Right atrium auricular region (tissue), 2 donors: ENCODE results near the gene RPS19BP1. TPM values are rescaled to one million over a fixed set of nuclear protein-coding genes. Genes with fewer than 3 reads are reported as not detected.

ENCODE experiments used
- DNase-seq: peaks from one replicate; pipeline ENCODE4 v3.0.0-alpha.2; 2019; ENCODE audit warnings: low spot score
- H3K27ac ChIP-seq, 2 donors: fragments of 200-600 bp; sonication (generic); 1 replicate in 1 of 2; 2 replicates in 1 of 2; pipeline ENCODE4 v1.5.1; 2016 to 2019
- H3K27me3 ChIP-seq, 2 donors: fragments of 200-600 bp; sonication (generic); one replicate each; pipeline versions ENCODE4 v1.5.1 to v1.6.0; 2017 to 2019
- H3K36me3 ChIP-seq: fragments of 200-600 bp; sonication (generic); one replicate; pipeline ENCODE4 v1.5.1; 2016
- H3K4me1 ChIP-seq, 2 donors: fragments of 200-600 bp; sonication (generic); one replicate each; pipeline versions ENCODE4 v1.5.1 to v1.6.0; 2017 to 2019
- H3K4me3 ChIP-seq, 2 donors: fragments of 200-600 bp; sonication (generic); 1 replicate in 1 of 2; 2 replicates in 1 of 2; pipeline ENCODE4 v1.5.1; 2017 to 2019; ENCODE audit warnings: mild to moderate bottlenecking in 1 of 2, moderate library complexity in 1 of 2
- H3K9me3 ChIP-seq, 2 donors: fragments of 200-600 bp; sonication (generic); one replicate each; pipeline ENCODE4 v1.5.1; 2019
- total RNA-seq, 2 donors: library from RNA; depleted of rRNA; stranded (reverse); fragments of >200 nt; gene quantifications; one replicate each; pipeline ENCODE4 v1.1.0, GENCODE V29; 2016
- TF ChIP-seq, protein P1 (sequence below), 2 donors: fragments of 200-600 bp; sonication (generic); IDR thresholded peaks; one replicate each; pipeline ENCODE4 v1.5.1; 2019; ENCODE audit warnings: antibody characterized with exemption in 2 of 2

RPS19BP1 gene
- total RNA-seq, 2 donors from 2014 or later = 88.1 to 135 TPM

DNA sequence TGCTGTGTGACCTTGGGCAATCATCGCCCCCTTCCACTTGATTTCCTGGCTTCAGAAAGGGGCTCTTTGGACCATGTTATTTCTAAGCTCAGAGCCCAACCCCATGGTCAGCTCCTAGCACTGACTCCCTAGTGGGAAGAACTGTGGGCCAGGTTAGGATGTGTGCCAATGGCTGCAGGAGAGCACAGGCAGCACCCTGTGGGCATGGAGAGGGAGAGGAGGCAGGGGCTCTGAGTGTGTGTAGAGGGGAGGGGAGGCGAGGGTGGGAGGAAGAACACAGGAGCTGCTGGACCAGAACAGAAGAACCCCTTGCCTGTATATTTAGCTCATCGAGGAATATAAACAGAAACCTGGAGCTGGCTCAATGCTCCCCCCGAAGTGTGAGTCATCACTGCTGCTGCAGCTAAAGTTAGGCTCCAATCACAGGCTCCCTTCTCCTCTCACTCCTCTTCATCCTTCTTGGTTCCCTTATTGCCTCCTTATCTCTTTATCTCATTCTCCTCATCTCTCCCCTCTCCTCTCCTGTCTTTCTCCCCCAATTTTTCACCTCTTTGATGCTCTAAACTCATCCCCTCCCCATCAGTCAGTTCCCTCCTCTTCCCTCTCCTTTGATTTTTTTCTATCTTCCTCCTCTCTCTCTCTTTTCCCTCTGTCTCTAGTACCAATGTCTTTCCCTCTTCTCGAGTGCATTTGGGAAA is 14.5 kb upstream of the RPS19BP1 start:
- no peak for DNase-seq
- Histone ChIP-seq H3K4me1 (no peaks in the 10 kb centered on the region), H3K27me3 (peaks cover 0 to 5% of the 10 kb centered on the region in 2 donors), H3K4me3 (no peak overlapping the region), H3K36me3 (no peaks in the 10 kb centered on the region), H3K27ac (no peak overlapping the region), H3K9me3 (no peaks in the 10 kb centered on the region)
- TF ChIP-seq, protein P1, sequence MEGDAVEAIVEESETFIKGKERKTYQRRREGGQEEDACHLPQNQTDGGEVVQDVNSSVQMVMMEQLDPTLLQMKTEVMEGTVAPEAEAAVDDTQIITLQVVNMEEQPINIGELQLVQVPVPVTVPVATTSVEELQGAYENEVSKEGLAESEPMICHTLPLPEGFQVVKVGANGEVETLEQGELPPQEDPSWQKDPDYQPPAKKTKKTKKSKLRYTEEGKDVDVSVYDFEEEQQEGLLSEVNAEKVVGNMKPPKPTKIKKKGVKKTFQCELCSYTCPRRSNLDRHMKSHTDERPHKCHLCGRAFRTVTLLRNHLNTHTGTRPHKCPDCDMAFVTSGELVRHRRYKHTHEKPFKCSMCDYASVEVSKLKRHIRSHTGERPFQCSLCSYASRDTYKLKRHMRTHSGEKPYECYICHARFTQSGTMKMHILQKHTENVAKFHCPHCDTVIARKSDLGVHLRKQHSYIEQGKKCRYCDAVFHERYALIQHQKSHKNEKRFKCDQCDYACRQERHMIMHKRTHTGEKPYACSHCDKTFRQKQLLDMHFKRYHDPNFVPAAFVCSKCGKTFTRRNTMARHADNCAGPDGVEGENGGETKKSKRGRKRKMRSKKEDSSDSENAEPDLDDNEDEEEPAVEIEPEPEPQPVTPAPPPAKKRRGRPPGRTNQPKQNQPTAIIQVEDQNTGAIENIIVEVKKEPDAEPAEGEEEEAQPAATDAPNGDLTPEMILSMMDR (IDR thresholded peaks at IDR 0.05) = no peak

DNA sequence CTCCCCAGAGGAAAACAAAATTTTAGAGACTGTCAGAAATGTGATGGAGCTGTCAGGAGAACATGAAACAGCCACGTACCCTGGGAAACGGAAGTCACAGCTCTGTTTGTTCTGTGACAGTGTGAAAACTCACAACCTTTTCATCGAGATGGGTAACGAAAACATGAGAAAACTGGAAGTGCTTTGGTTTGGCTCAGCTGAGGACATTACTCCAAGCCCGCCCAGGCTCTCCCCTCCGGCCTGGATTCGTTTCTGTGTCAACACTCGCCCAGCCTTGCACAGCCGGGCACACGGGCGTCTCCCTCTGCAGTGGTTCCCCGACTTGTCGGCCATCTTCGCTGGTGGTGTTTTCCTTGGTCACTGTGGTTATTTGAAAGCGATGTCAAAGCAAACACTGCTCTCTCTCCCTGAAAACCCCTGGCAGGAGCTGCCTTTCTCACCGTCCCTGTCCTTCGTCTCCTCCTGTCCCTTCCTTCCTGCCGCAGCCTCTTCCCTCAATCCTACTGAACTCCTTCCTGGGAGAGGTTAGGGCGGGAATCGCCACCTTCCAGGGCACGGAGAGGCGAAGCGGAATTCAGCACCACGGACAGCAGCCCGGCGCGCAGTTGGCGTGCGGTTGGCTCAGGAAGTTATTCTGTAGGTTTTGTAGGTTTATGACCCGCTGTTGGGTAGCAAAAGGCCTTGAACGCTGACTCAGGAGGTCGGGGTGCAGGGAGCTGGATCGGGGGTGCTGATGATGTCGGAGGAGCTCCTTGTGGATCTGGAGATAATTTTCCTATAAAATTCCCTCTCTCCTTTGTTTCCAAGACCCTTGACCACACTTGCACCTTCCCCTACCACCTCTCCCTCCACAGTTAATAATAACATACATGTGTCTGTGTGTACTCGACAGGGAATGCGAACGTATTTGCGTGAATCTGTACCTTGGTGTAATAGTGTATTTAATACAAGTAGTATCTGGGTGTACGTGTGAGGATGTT is 13.1 kb upstream of the RPS19BP1 start:
- DNase-seq = no peak
- Histone ChIP-seq H3K27me3 (peaks cover 0 to 5% of the 10 kb centered on the region in 2 donors), H3K36me3 (no peaks in the 10 kb centered on the region), H3K9me3 (no peaks in the 10 kb centered on the region), H3K4me1 (no peaks in the 10 kb centered on the region), H3K27ac (no peak overlapping the region), H3K4me3 (no peak overlapping the region)
- TF ChIP-seq, protein P1 (IDR thresholded peaks at IDR 0.05) = no peak

DNA sequence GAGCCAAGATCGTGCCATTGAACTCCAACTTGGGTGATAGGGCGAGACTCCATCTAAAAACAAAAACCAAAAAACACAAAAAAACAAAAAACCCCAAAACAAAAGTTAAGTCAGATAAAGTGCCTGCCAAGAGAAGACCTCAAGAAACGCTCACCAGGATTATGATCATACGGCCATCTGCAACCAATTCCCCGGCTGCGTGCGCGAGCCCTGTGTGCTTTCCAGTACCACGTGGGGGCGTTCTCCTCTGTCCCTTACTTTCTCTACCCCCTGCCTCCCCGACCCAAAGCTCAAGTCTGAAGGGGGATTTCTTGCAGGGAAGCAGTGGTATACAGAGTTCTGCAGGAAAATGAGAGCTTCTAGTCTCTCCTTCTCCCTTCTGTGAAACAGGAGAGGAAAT is 10.5 kb upstream of the RPS19BP1 start:
- no peak for DNase-seq
- Histone ChIP-seq H3K27me3 (peaks cover 0 to 5% of the 10 kb centered on the region in 2 donors), H3K4me3 (no peak overlapping the region), H3K4me1 (no peaks in the 10 kb centered on the region), H3K36me3 (no peaks in the 10 kb centered on the region), H3K27ac (no peak overlapping the region), H3K9me3 (no peaks in the 10 kb centered on the region)
- TF ChIP-seq, protein P1 (IDR thresholded peaks at IDR 0.05) = no peak

DNA sequence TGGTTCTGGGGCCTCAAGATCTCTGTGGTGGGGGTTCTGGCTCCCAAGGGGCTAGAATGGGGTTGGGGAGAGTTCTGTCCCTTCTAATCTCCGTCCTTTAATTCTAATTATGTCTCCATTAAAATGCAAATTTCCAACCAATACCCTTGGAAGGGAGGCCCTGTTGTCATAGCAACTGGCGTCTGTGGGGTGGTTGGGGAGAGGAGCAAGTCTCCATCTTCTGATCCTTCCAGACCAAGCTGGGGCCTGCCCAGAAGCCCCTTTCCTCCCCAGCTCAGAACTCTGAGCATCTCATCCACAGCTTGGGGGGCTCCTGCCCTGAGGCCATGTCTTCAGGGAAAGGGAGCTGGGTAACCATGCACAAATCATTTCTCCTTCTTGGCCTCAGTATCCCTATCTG is 5.4 kb upstream of the RPS19BP1 start:
- Histone ChIP-seq H3K27me3 (no peaks in the 10 kb centered on the region), H3K4me1 (peaks cover 0 to 10% of the 10 kb centered on the region in 2 donors), H3K9me3 (no peaks in the 10 kb centered on the region), H3K27ac (no peak overlapping the region), H3K36me3 (no peaks in the 10 kb centered on the region), H3K4me3 (no peak overlapping the region)
- no peak for DNase-seq
- TF ChIP-seq, protein P1 (IDR thresholded peaks at IDR 0.05) = no peak

DNA sequence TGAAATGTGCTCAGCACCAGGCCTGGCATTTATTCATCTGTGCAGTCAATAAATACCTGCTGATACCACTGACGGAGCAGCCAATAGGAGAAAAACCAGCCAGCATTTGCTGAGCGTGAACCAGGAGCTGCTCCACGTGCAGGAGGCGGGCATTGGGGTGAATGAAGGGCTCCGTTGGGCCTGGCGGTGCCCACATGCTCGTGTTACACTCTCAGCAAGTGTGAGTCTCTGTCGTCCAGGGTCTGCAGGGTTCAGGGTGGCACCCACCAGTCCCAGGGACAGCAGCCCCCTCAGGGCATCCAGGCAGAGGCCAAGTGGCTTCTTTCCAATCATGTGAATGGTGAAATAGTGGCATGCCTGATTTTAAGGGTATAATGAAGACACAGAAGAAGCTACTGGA is 4.2 kb upstream of the RPS19BP1 start:
- TF ChIP-seq, protein P1 (IDR thresholded peaks at IDR 0.05) = no peak
- H3K27ac ChIP-seq = no peak overlapping the region
- DNase-seq = no peak

More for the DNA sequence above, 4.2 kb upstream of the RPS19BP1 start:
- Histone ChIP-seq H3K27me3 (no peaks in the 10 kb centered on the region), H3K9me3 (no peaks in the 10 kb centered on the region), H3K36me3 (no peaks in the 10 kb centered on the region), H3K4me3 (no peak overlapping the region), H3K4me1 (peaks cover 0 to 14% of the 10 kb centered on the region in 2 donors)
